ENCODE results near the gene FAM181B. TPM values are rescaled to one million over a fixed set of nuclear protein-coding genes. Genes with fewer than 3 reads are reported as not detected.

FAM181B gene
- total RNA-seq, 4 donors from 2014 or later, result 0.15 to 0.59 (median 0.24) TPM

- intact Hi-C loops (cut with DNase I; ENCODE audit: low total_unique reads), result no loop called here
- 43 to 54% methylated on average over 9 of the region's 9 CpGs for WGBS, 2 donors
- no peak overlapping the region for H3K4me3 ChIP-seq (ENCODE audit: low read depth, poor library complexity, severe bottlenecking)
- no peak for DNase-seq (ENCODE audit: low spot score in 2 of 2)
- no peak for TF ChIP-seq POLR2A (IDR thresholded peaks at IDR 0.05)
- TF ChIP-seq, protein P1, sequence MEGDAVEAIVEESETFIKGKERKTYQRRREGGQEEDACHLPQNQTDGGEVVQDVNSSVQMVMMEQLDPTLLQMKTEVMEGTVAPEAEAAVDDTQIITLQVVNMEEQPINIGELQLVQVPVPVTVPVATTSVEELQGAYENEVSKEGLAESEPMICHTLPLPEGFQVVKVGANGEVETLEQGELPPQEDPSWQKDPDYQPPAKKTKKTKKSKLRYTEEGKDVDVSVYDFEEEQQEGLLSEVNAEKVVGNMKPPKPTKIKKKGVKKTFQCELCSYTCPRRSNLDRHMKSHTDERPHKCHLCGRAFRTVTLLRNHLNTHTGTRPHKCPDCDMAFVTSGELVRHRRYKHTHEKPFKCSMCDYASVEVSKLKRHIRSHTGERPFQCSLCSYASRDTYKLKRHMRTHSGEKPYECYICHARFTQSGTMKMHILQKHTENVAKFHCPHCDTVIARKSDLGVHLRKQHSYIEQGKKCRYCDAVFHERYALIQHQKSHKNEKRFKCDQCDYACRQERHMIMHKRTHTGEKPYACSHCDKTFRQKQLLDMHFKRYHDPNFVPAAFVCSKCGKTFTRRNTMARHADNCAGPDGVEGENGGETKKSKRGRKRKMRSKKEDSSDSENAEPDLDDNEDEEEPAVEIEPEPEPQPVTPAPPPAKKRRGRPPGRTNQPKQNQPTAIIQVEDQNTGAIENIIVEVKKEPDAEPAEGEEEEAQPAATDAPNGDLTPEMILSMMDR (IDR thresholded peaks at IDR 0.05), result no peak
Measured at GRCh38 chr11:82750643-82751139, 17.0 kb upstream of the FAM181B start.

GRCh38 chr11:82747471-82747870 is 13.8 kb upstream of the FAM181B start:
- no peak for DNase-seq (ENCODE audit: low spot score in 2 of 2)
- no peak overlapping the region for H3K4me3 ChIP-seq (ENCODE audit: low read depth, poor library complexity, severe bottlenecking)
- WGBS, 2 donors, result 49 to 54% methylated on average over 8 of the region's 8 CpGs
- intact Hi-C loops (cut with DNase I; ENCODE audit: low total_unique reads), result no loop called here
- TF ChIP-seq POLR2A (IDR thresholded peaks at IDR 0.05), result no peak
- TF ChIP-seq, protein P1 (IDR thresholded peaks at IDR 0.05), result no peak

- 42 to 55% methylated on average over 4 of the region's 4 CpGs for WGBS, 2 donors
- no peak for TF ChIP-seq POLR2A (IDR thresholded peaks at IDR 0.05)
- TF ChIP-seq, protein P1 (IDR thresholded peaks at IDR 0.05), result no peak
- DNase-seq (ENCODE audit: low spot score in 2 of 2), result no peak
Measured at GRCh38 chr11:82738091-82738490, 4.4 kb upstream of the FAM181B start.

GRCh38 chr11:82734120-82734479 is 436 bp upstream of the FAM181B start:
- 54 to 58% methylated on average over 9 of the region's 9 CpGs for WGBS, 2 donors
- DNase-seq (ENCODE audit: low spot score in 2 of 2), result no peak
- no peak overlapping the region for H3K4me3 ChIP-seq (ENCODE audit: low read depth, poor library complexity, severe bottlenecking)
- no peak for TF ChIP-seq POLR2A (IDR thresholded peaks at IDR 0.05)
- TF ChIP-seq, protein P1 (IDR thresholded peaks at IDR 0.05), result no peak
- intact Hi-C loops (cut with DNase I; ENCODE audit: low total_unique reads), result no loop called here

More at GRCh38 chr11:82738091-82738490, 4.4 kb upstream of the FAM181B start:
- H3K4me3 ChIP-seq (ENCODE audit: low read depth, poor library complexity, severe bottlenecking), result no peak overlapping the region
- intact Hi-C loops (cut with DNase I; ENCODE audit: low total_unique reads), result no loop called here

- intact Hi-C loops (cut with DNase I; ENCODE audit: low total_unique reads), result no loop called here
- TF ChIP-seq POLR2A (IDR thresholded peaks at IDR 0.05), result no peak
- TF ChIP-seq, protein P1 (IDR thresholded peaks at IDR 0.05), result no peak
- peak overlapping the region; percentile 43 for H3K4me3 ChIP-seq (ENCODE audit: low read depth, poor library complexity, severe bottlenecking)
- DNase-seq (ENCODE audit: low spot score in 2 of 2), result no peak
- 0% methylated on average over 4 of the region's 93 CpGs; no CpG with 5 or more reads in 1 of the 2 donors for WGBS, 2 donors
Measured at GRCh38 chr11:82732734-82733443, 775 bp downstream of the FAM181B start.

All from lower leg skin (tissue), 4 donors.